Measurements from ENCODE around the gene TRDN.
"Not testable (repeated sequence)": the region's sequence is repeated elsewhere in the genome, so short reads cannot be mapped to it uniquely, and the experiment has no call there.

Gene TRDN

DNA sequence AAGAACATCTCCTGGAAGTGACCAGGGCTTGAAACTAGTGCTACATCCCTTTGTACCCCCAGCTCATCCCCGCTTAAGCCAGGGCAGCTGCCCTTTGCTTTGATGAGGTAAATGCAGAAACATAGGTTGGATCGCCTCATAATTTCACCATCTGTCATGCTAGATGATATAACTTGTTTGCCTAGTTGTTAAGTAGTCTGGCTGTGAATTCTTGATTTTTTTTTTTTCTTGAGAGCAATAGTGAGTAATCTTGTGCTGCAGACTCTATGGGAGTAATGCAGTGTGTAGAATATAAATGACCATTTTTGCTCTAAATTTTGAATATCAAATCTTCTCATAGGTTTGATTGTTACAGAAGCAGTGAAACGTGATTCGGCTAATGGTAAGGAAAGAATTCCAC is 4.1 kb downstream of the TRDN start:
- DNase-seq (ENCODE audit: low spot score) = no peak

DNA sequence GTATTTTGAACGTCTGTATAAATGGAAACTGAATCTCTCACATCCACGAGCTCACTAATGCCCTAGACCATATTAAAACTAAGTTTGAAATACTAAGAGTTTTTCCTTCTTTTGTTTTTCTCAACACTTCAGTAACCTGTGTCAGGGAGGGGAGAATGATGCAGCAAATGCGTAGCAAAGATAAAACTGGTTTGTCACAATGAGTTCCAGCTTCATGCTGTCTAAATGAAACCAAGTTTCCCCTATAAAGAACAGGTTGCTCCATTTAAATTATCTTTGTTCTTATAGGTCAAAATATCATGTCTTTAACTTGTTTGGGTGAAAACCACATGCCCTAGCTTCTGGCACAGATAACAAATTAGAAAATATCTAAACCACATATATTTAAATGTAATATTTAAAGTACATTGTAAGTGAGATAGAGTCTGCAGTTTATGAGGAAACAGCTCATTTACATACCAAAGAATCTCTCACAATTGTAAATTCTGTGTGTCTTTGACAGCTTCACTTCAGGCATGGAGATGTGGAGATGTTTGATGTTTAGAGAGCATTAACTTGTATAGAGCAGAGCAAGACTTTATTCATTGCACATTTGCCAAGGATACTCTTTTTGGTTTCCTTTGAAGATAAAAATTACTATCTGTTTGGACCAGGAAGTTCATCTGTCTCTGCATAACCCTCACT is 7.3 kb downstream of the TRDN start:
- no peak for DNase-seq (ENCODE audit: low spot score)

DNA sequence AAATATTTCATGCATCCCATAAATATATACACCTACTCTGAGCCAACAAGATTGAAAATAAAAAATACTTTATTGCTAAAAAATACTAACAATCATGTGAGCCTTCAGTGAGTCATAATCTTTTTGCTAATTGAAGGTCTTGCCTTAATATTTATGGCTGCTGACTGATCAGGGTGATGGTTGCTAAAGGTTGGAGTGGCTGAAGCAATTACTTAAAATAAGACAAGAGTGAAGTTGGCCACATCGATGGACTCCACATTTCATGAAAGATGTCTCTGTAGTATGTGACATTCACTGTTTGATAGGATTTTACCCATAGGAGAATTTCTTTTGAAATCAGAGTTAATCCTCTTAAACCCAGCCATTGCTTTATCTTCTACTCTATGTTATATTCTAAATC is 11.1 kb downstream of the TRDN start:
- DNase-seq (ENCODE audit: low spot score) = no peak

- DNase-seq (ENCODE audit: low spot score) = no peak
These were observed 14.0 kb downstream of the TRDN start for GRCh38 chr6:123622780-123623179.

- no peak for DNase-seq (ENCODE audit: low spot score)
These were observed 17.6 kb downstream of the TRDN start for GRCh38 chr6:123619156-123619555.

GRCh38 chr6:123616942-123617341 is 19.8 kb downstream of the TRDN start:
- no peak for DNase-seq (ENCODE audit: low spot score)

GRCh38 chr6:123616016-123616415 is 20.7 kb downstream of the TRDN start:
- no peak for DNase-seq (ENCODE audit: low spot score)

- DNase-seq (ENCODE audit: low spot score) = no peak
These were observed 26.0 kb downstream of the TRDN start for GRCh38 chr6:123610779-123611178.

GRCh38 chr6:123604067-123604466 is 32.7 kb downstream of the TRDN start:
- no peak for DNase-seq (ENCODE audit: low spot score)

- no peak for DNase-seq (ENCODE audit: low spot score)
These were observed 38.7 kb downstream of the TRDN start for GRCh38 chr6:123598011-123598410.

- no peak for DNase-seq (ENCODE audit: low spot score)
These were observed 42.0 kb downstream of the TRDN start for GRCh38 chr6:123594776-123595175.

GRCh38 chr6:123592426-123592825 is 44.3 kb downstream of the TRDN start:
- DNase-seq (ENCODE audit: low spot score) = no peak

- no peak for DNase-seq (ENCODE audit: low spot score)
These were observed 46.8 kb downstream of the TRDN start for GRCh38 chr6:123589973-123590372.

- no peak for DNase-seq (ENCODE audit: low spot score)
These were observed 47.4 kb downstream of the TRDN start for GRCh38 chr6:123589317-123589716.

- DNase-seq (ENCODE audit: low spot score) = no peak
These were observed 48.2 kb downstream of the TRDN start for GRCh38 chr6:123588546-123588895.

DNA sequence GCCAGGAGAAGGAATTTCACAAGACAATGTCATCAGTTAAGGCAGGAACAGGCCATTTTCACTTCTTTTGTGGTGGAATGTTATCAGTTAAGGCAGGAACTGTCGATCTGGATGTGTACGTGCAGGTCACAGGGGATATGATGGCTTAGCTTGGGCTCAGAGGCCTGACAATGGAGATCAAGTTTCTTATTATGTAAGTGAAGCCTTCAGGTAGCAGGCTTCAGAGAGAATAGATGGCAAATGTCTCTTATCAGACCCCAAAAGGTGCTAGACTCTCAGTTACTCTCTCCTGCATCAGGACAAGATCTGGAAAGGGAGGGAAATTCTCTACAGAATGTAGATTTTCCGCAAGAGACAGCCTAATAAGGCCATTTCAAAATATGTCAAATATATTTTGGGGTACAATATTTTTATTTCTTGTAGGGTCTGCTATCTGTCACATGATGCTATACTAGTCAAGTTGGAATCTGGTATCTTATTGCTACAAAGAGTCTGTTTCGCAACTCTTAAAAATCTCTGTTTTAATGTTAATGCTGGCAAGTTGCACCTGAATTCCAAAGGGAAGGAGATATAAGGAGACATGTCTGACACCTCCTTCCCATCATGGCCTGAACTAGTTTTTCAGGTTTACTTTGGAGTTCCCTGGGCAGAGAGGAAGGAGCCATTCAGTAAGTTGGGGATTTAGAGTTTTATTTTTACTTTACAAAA is 48.8 kb downstream of the TRDN start:
- no peak for DNase-seq (ENCODE audit: low spot score)

- DNase-seq (ENCODE audit: low spot score) = not testable (repeated sequence)
These were observed 49.3 kb downstream of the TRDN start for GRCh38 chr6:123587407-123587806.

- no peak for DNase-seq (ENCODE audit: low spot score)
These were observed 56.4 kb downstream of the TRDN start for GRCh38 chr6:123580331-123580730.

DNA sequence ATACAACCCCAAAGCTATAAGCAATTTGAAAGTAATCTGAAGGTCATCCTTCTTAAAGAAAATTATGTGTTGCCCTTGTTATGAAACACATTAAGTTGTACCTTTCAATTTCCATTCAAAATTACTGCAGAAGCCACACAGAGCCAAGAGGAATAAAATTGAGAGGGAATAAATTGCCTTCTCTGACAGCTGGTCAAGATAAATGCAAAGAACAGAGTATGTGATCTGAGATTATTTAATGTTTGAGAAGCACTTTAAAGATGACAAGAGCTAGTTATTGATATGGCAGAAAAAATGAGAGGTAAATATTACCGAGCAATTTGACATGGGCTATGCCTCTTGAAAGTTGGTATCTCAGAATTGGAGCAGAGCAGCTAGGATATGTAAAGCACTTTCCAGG is 61.6 kb downstream of the TRDN start:
- no peak for DNase-seq (ENCODE audit: low spot score)

DNA sequence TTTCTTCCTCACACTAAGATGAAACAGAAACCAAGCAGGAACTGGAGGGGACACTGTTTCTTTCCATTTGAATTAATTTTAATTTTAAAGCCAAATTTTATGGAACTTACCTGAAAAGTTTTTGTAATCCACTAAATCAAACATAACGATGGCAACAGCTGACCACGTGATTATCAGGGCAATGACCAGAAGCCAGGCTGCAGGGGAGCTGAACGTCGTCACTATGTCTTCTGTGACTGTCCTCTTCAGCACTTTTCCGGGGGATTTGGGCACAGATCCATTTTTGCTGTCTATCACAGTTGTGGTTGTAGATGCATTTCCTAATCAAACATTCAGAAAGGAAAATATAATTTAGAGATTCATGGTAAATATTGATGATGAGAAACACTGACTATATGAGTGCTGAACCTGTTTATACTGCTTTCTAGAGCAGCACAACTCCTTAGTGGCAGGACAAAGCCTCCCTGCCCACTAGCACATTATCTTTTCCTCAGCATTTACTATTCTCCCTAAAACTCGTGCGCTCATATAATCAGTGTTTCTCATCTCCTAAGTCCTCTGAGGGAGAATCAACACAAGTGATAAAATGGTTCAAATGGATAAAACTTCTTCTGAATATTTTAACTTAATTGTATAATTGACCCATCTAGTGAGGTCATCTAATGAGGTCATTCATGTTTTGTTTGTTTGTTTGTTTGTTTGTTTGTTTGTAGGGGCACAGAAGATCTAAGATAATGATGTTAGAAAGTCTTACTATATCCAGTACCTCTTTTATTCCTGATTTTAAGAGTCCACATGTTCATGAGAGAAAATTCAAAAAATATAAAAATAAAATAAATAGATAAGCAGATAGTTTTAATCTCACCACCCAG is 65.7 kb downstream of the TRDN start:
- no peak for DNase-seq (ENCODE audit: low spot score)

- no peak for DNase-seq (ENCODE audit: low spot score)
These were observed 67.2 kb downstream of the TRDN start for GRCh38 chr6:123569575-123569974.

DNA sequence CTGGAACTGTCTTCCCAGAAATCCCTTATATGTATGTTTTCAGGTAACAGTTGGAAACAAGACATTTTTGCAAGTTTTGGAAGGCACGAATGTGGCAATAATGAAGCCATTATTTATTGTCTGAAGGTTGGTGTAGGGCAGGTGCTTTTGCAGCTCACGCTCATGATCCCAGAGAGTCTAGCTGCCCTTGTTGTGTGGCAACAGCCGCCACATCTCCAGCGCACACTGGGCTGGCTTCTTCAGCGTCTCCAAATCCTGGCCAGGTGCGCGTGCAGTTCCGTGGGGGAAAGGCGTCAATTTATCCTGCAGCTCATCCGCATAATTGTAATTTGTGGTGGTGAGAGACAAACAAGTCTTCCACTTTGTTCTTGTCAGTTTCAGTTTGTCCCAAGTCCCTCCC is 71.2 kb downstream of the TRDN start:
- no peak for DNase-seq (ENCODE audit: low spot score)

- DNase-seq (ENCODE audit: low spot score) = no peak
These were observed 72.4 kb downstream of the TRDN start for GRCh38 chr6:123564361-123564760.
